GM13976 (cell line): ENCODE data around the gene EPS8.

Experiments
- DNase-seq: peaks from one replicate; pipeline ENCODE4 v3.0.0; 2012; ENCODE audit warnings: low spot score
- in situ Hi-C: fragments of 300-500 bp; cut with MboI; formaldehyde crosslinking; loops from one replicate; pipeline ENCODE4 v1.12.0; 2022; ENCODE audit warnings: low sequenced_read_pairs, mixed read lengths, inconsistent platforms; ENCODE audit not compliant: unreplicated experiment
- TF ChIP-seq, protein P1 (sequence below): IDR thresholded peaks from 2 replicates; pipeline ENCODE4 v1.5.1; 2012; ENCODE audit warnings: borderline replicate concordance, mild to moderate bottlenecking; ENCODE audit not compliant: insufficient read depth; ENCODE audit errors: extremely low read depth, missing control alignments, control extremely low read depth

Gene EPS8

DNA sequence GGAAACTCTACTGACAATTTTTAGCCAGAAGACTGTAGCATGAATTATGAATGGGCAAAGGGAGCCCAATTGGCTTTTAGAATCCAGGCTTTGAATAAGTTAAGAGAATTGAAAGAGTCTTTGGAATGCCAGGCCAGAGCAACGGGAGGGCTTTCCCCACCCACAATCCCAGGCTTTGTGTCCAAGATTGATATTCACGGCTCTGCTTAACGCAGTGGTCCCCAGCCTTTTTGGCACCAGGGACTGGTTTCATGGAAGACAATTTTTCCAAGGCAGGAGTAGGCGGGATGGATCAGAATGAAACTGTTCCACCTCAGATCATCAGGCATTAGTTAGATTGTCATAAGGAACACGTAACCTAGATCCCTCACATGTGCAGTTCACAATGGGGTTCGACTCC, 79.6 kb downstream of the EPS8 start:
- in situ Hi-C loops = no loop called here
- DNase-seq = no peak
- TF ChIP-seq, protein P1, sequence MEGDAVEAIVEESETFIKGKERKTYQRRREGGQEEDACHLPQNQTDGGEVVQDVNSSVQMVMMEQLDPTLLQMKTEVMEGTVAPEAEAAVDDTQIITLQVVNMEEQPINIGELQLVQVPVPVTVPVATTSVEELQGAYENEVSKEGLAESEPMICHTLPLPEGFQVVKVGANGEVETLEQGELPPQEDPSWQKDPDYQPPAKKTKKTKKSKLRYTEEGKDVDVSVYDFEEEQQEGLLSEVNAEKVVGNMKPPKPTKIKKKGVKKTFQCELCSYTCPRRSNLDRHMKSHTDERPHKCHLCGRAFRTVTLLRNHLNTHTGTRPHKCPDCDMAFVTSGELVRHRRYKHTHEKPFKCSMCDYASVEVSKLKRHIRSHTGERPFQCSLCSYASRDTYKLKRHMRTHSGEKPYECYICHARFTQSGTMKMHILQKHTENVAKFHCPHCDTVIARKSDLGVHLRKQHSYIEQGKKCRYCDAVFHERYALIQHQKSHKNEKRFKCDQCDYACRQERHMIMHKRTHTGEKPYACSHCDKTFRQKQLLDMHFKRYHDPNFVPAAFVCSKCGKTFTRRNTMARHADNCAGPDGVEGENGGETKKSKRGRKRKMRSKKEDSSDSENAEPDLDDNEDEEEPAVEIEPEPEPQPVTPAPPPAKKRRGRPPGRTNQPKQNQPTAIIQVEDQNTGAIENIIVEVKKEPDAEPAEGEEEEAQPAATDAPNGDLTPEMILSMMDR = no peak

DNA sequence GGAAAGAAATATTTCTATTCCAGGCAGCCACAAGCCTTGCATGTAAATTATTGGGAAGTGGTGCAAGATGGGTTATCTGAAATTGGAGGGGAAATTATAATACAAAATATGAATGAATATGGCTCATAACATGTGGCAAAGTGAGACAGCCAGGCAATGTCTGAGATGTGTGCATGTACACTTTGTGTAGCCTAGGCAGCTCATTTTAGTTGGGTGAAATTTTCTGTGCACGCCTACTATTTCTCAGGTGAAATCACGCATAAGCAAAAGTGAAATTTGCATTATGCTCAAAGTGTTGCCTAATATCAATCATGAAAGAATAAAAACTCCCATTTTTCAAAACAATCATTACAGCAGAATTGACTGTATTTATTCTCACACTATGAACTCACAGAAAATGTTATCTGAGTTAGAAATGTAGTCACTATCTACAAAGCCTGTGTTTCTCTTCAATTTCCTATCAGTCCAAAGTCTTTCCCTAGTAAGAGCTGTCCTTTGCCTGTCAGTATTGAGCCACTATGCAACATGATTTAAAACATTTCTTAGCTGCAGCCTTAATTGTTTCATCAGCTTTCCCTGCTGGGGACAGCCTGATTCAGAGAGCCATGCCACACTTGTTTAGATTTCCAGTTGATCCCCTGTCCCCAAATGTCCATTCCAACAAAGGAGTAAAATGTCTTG, 80.7 kb downstream of the EPS8 start:
- no peak for DNase-seq
- TF ChIP-seq, protein P1 = no peak
- in situ Hi-C loops = no loop called here

DNA sequence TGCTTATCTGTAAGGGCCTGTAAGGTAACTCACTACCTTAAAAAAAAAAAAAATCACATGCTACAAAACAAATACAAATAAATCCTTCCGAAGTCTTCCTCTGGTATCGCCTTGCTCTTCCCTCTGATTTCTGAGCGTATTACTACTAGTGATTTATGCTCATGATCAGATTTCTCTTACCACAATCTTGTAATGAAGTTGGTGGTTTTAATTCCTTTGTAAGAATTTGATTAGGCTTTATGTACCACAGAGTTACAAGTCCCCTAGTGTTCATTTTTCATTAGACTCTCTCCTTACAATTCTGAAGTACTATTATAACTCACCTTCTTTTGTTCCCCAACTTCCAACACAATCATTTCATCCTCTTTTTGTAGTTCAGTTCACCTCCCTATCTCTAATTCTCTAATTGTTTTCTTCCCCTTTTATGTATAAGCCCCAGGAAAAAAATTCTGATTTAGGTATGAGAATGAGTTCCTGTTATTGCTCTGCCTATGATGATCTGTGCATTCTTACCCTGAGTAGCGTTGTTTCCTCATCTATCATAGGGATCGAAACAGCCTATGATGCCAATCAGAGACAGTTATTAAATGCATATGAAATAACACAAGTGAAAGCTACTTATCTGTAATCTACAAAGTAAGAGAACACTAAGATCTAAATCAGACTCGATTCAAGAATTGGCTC, 81.5 kb downstream of the EPS8 start:
- TF ChIP-seq, protein P1 = no peak
- no peak for DNase-seq
- in situ Hi-C loops = no loop called here

DNA sequence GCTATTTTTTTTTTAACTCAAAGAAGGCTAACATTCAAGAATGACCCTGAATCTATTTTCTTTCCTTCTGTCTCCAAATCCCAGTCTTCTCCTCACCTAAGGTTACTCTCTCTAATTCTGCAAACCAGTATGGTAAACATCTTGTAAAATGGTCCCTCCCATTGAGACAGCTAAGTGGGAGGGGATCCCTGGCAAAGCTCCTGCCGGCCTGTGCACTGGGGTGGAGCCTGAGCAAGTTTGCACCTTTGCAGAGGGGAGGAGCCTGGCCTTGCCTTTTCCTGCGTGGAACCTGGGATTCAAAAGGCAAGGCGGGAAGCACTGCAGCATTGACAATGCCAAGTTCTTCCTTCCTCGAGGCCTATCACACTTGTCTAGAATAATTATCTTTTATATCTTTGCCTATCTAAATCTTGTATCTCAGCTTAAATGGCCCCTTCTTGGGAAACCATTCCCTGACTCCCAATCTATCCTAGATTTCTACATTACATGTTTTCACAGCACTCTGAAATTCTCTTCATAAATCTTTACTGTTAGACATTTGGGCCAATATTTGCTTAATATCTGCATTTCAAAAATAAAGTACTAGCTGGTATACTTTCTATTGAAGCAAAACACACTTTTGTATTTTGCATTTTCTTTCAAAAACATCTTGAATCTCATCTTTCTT, 83.0 kb downstream of the EPS8 start:
- DNase-seq = no peak
- in situ Hi-C loops = no loop called here
- TF ChIP-seq, protein P1 = no peak

DNA sequence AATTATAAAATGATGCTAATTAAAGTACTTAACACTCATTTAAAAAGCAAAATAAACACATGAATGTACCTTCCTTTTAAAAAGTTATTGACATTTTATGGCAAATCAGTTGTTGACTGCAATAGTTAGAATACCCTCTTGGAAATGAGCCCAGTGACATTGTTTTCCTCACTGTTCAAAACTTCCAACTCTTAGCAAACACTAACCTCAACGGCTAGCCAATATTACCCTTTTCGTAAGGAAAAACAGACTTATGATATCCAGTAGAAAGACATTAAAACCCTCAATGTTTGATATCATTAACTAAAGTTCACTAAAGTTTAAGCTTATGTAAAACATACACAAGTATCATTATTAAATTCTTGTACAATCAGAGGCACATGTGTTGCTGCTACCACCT, 83.6 kb downstream of the EPS8 start:
- in situ Hi-C loops = no loop called here
- TF ChIP-seq, protein P1 = no peak
- DNase-seq = no peak

DNA sequence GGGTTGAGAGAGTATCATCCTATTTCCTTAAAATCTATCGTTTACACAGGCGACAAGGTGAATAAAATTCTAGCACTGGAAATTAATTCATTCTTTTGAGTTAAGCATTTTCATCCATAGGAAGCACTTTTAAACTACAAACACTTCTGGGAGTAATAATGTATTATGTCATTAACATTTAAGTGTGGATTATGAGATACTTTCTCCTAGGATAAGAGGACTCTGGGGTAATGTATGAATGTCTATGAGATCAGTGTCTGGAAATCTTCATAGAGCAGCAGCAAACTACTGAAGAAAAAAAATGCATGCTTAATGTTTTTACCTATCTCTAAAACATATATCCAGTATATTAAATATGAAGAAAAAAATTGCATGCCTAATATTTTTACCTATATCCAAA, 86.9 kb downstream of the EPS8 start:
- TF ChIP-seq, protein P1 = no peak
- in situ Hi-C loops = no loop called here
- DNase-seq = no peak
